SU-DHL-6 (cell line): ENCODE measurements around the gene DRD3.

Experiments used
- EZH2phosphoT487 ChIP-seq: fragments of 200-600 bp; sonication (generic), shearing (Covaris generic); conservative IDR thresholded peaks from 2 replicates; pipeline ENCODE4 v1.6.1; 2018; ENCODE audit warnings: mild to moderate bottlenecking, antibody characterized with exemption, low read length, moderate library complexity, mixed read lengths
- TF ChIP-seq, protein P1 (sequence below): fragments of 200-600 bp; sonication (generic); IDR thresholded peaks from one replicate; pipeline ENCODE4 v1.5.1; 2017; ENCODE audit warnings: antibody characterized with exemption, mild to moderate bottlenecking, low read length, moderate library complexity; ENCODE audit not compliant: insufficient read depth, poor library complexity, severe bottlenecking

- TF ChIP-seq, protein P1, sequence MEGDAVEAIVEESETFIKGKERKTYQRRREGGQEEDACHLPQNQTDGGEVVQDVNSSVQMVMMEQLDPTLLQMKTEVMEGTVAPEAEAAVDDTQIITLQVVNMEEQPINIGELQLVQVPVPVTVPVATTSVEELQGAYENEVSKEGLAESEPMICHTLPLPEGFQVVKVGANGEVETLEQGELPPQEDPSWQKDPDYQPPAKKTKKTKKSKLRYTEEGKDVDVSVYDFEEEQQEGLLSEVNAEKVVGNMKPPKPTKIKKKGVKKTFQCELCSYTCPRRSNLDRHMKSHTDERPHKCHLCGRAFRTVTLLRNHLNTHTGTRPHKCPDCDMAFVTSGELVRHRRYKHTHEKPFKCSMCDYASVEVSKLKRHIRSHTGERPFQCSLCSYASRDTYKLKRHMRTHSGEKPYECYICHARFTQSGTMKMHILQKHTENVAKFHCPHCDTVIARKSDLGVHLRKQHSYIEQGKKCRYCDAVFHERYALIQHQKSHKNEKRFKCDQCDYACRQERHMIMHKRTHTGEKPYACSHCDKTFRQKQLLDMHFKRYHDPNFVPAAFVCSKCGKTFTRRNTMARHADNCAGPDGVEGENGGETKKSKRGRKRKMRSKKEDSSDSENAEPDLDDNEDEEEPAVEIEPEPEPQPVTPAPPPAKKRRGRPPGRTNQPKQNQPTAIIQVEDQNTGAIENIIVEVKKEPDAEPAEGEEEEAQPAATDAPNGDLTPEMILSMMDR, result no peak
- no peak for TF ChIP-seq EZH2phosphoT487
Observed at GRCh38 chr3:114178770-114179368, at the start of gene DRD3.
